Raji (cell line): Measurements from ENCODE around the gene HASPIN.

ENCODE experiments used
- POLR2A ChIP-seq: IDR thresholded peaks from 2 replicates; pipeline ENCODE4 v1.6.1; 2011; ENCODE audit warnings: low read depth, low read length, control low read depth; ENCODE audit not compliant: insufficient read depth

The HASPIN gene

DNA sequence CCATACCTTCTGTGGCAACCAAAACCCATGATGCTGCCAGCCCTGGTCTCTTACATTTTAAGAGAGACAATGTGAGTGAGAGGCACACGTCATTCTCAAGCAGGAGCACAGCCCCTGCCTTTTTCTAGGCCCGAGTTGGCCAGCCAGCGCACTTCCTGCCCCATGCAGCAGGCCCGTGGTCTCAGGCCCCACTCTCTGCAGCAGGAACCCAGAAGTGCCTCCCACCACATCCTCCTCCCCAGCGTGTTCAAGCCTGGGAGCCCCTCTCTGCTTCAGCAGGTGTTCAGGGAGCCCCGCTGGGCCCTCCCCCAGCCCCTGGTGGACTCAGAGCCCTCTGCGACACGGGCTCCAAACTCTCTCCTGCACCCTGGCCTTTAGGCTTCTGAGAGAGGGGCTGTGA is 46.8 kb downstream of the HASPIN start:
- TF ChIP-seq POLR2A, result no peak

DNA sequence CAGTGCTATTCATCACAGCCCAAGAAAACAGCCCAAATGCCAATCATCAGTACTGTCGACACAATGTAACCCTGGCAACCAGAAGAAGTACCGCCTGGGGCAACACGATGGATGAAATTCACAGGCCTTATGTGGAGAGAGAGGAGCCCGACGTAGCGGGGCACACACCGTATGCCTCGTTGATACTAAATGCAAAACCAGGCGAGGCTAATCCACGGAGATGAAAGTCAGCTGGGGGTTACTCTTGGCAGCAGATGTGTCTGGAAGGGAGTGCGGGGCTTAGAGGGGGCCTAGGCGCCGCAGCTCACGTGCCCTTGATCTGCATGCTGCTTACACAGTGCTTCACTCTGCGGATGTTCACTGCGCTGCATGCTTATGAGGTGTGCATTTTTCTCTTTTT is 47.4 kb downstream of the HASPIN start:
- TF ChIP-seq POLR2A, result no peak

DNA sequence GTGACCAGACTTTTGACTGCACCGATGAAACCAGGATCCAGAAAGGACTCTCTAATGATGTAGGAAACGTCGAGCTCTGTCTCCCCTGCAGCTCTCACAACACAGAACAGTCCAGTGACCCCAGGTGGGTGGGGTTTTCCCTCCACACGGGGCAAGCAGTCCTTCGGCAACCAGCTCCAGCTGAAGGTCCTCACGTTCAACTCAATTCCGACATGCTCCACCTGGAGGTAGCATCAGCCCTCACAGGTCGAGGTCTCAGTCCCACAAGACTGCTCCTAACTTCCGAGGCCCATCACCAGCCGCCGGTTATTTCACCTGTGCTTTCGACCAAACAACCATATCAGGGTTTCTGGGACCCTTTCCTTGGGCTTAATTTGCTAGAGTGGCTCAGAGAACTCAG is 49.1 kb downstream of the HASPIN start:
- no peak for TF ChIP-seq POLR2A

DNA sequence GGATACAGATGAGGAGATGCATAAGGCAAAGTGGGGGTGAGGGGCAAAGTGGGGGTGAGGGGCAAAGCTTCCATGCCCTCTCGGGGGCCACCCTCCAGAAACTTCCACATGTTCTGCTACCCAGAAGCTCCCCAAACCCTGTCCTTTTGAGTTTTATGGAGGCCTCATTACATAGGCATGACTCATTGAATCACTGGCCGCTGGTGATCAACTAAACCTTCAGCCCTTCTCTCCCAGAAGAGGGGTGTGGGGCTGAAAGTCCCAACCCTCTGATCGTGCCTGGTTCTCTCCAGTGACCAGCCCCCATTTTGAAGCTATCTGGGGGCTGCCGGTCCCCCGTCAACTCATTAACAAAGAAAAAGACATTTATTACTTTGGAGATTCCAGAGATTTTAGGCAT is 49.8 kb downstream of the HASPIN start:
- TF ChIP-seq POLR2A, result no peak

DNA sequence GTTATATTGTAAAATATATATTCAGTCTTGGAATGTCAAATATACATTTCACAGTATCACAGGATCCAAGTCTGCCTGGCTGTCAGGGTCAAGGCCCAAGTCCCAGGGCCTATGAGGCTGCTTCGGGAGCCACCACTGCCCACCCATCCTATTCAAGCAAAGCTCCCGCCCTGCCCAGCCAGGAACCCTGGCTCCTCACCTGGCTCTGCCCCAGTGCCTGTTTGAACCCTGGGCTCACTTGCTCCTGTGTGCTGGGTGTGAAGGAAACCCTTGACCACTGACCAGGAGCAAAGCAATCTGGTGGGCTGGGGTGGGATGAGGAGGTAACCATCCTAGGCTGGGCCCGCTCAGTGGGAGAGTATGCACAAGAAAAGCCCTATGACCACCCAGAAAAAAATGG is 50.3 kb downstream of the HASPIN start:
- TF ChIP-seq POLR2A, result no peak
